Upper lobe of left lung (tissue), 6 donors: ENCODE results near the gene RASD2. TPM values are rescaled to one million over a fixed set of nuclear protein-coding genes. Genes with fewer than 3 reads are reported as not detected.

Experiments used
- ATAC-seq, 2 donors: fragments of 200-7000 bp; cut with Tn5 transposase; one replicate each; pipeline ENCODE4 v1.9.1; 2022; ENCODE audit warnings: mild to moderate bottlenecking in 2 of 2, moderate library complexity in 2 of 2; ENCODE audit not compliant: low FRiP score in 2 of 2
- DNase-seq, 2 donors: peaks; one replicate each; pipeline ENCODE4 v3.0.0-alpha.2; 2019 to 2020
- H3K27ac ChIP-seq, 4 donors: fragments of 200-600 bp; sonication (generic); one replicate each; pipeline ENCODE4 v1.5.1; 2016 to 2019
- H3K27me3 ChIP-seq, 4 donors: fragments of 200-600 bp; sonication (generic); one replicate each; pipeline ENCODE4 v1.5.1; 2017 to 2019
- H3K36me3 ChIP-seq, 4 donors: fragments of 200-600 bp; sonication (generic); one replicate each; pipeline ENCODE4 v1.5.1; 2016 to 2019
- H3K4me1 ChIP-seq, 4 donors: fragments of 200-600 bp; sonication (generic); one replicate each; pipeline ENCODE4 v1.5.1; 2018 to 2019
- H3K4me3 ChIP-seq, 4 donors: fragments of 200-600 bp; sonication (generic); one replicate each; pipeline ENCODE4 v1.5.1; 2017 to 2019; ENCODE audit warnings: mild to moderate bottlenecking in 2 of 4, moderate library complexity in 1 of 4
- H3K9me3 ChIP-seq, 4 donors: fragments of 200-600 bp; sonication (generic); one replicate each; pipeline ENCODE4 v1.5.1; 2018 to 2019
- CTCF ChIP-seq, 6 experiments: fragments of 450-650 bp in 4 of 6; fragments of 200-600 bp in 2 of 6; sonication (generic) in 2 of 6; IDR thresholded peaks; one replicate each; pipeline ENCODE4 v1.5.1; 2016 to 2019; ENCODE audit warnings: antibody characterized with exemption in 6 of 6
- EP300 ChIP-seq, 4 donors: sonication (generic); formaldehyde crosslinking; IDR thresholded peaks; one replicate each; pipeline ENCODE4 v1.5.1; 2017; ENCODE audit warnings: antibody characterized with exemption in 4 of 4, control low read depth in 2 of 4
- POLR2A ChIP-seq, 4 donors: fragments of 450-650 bp; IDR thresholded peaks; one replicate each; pipeline ENCODE4 v1.5.1; 2016 to 2017; ENCODE audit warnings: antibody characterized with exemption in 4 of 4, mild to moderate bottlenecking in 2 of 4
- POLR2AphosphoS5 ChIP-seq, 2 donors: sonication (generic); formaldehyde crosslinking; IDR thresholded peaks; one replicate each; pipeline ENCODE4 v1.5.1; 2017; ENCODE audit warnings: antibody characterized with exemption in 2 of 2
- WGBS, 2 donors: methylation state at CpG; one replicate each; pipeline ENCODE4 v1.1.5; 2017 to 2018; 5-methylcytosine and 5-hydroxymethylcytosine counted together
- total RNA-seq, 6 donors: library from RNA; depleted of rRNA in 4 of 6; stranded (reverse); fragments of >200 nt in 4 of 6; gene quantifications; one replicate each; pipeline versions ENCODE4 v1.1.0 to v1.2.1, GENCODE V29; 2016 to 2021
- donor health status: DM: no; HTN: no; CAD: no; lungs with moderate emphysema.
- donor health status: DM: no; HTN: yes; CAD: no; lungs with severe emphysema.

RASD2 gene
- total RNA-seq, 6 donors from 2014 or later = 0.49 to 4.2 (median 1.7) TPM

- H3K4me1 ChIP-seq = peaks cover 12 to 22% (median 15%) of the 10 kb centered on the region in 4 donors
- DNase-seq = no peak
- H3K27me3 ChIP-seq = peaks cover 0 to 13% (median 9%) of the 10 kb centered on the region in 4 donors
- TF ChIP-seq CTCF (IDR thresholded peaks at IDR 0.05) = no peak
- no peak for TF ChIP-seq POLR2AphosphoS5 (IDR thresholded peaks at IDR 0.05)
- no peak for TF ChIP-seq POLR2A (IDR thresholded peaks at IDR 0.05)
- no peaks in the 10 kb centered on the region for H3K36me3 ChIP-seq
- no peak overlapping the region for H3K4me3 ChIP-seq
- H3K9me3 ChIP-seq = no peaks in the 10 kb centered on the region
- H3K27ac ChIP-seq = no peak overlapping the region
- no peak for ATAC-seq
- 81 to 83% methylated on average over 6 to 9 of the region's 9 CpGs for WGBS, 2 donors
Observed at GRCh38 chr22:35544827-35545226, 4.2 kb downstream of the RASD2 start.

- H3K27me3 ChIP-seq = no peaks in the 10 kb centered on the region
- ATAC-seq (no peak), DNase-seq (peak in 1 of 2 donors; percentile 61)
Observed at GRCh38 chr22:35546886-35547285, 6.3 kb downstream of the RASD2 start.

GRCh38 chr22:35547987-35548721 is 7.5 kb downstream of the RASD2 start:
- no peak overlapping the region for H3K4me3 ChIP-seq
- ATAC-seq = no peak
- 61 to 62% methylated on average over 11 to 13 of the region's 13 CpGs for whole genome bisulfite sequencing, 2 donors
- no peak for DNase-seq
- no peak overlapping the region for H3K27ac ChIP-seq
- TF ChIP-seq POLR2A (IDR thresholded peaks at IDR 0.05) = no peak
- TF ChIP-seq POLR2AphosphoS5 (IDR thresholded peaks at IDR 0.05) = no peak
- TF ChIP-seq CTCF (IDR thresholded peaks at IDR 0.05) = no peak
- no peak for TF ChIP-seq EP300 (IDR thresholded peaks at IDR 0.05)
- no peaks in the 10 kb centered on the region for H3K9me3 ChIP-seq
- no peaks in the 10 kb centered on the region for H3K27me3 ChIP-seq
- peaks cover 0 to 7% (median 0%) of the 10 kb centered on the region in 4 donors for H3K4me1 ChIP-seq
- no peaks in the 10 kb centered on the region for H3K36me3 ChIP-seq

More at GRCh38 chr22:35546886-35547285, 6.3 kb downstream of the RASD2 start:
- Histone ChIP-seq H3K27ac (no peak overlapping the region), H3K4me3 (no peak overlapping the region), H3K9me3 (no peaks in the 10 kb centered on the region), H3K36me3 (no peaks in the 10 kb centered on the region), H3K4me1 (peaks cover 0 to 5% (median under 1%) of the 10 kb centered on the region in 4 donors)
- WGBS, 2 donors = 90 to 92% methylated on average over 8 to 18 of the region's 18 CpGs
- TF ChIP-seq POLR2A (IDR thresholded peaks at IDR 0.05) = no peak
- TF ChIP-seq POLR2AphosphoS5 (IDR thresholded peaks at IDR 0.05) = no peak
- TF ChIP-seq EP300 (IDR thresholded peaks at IDR 0.05) = no peak
- no peak for TF ChIP-seq CTCF (IDR thresholded peaks at IDR 0.05)

- Histone ChIP-seq H3K27me3 (no peaks in the 10 kb centered on the region), H3K36me3 (no peaks in the 10 kb centered on the region), H3K4me1 (peaks cover 0 to 7% (median 0%) of the 10 kb centered on the region in 4 donors), H3K9me3 (no peaks in the 10 kb centered on the region), H3K27ac (no peak overlapping the region), H3K4me3 (no peak overlapping the region)
- DNase-seq (no peak), ATAC-seq (no peak)
- 48 to 71% methylated on average over 7 to 8 of the region's 8 CpGs for WGBS, 2 donors
- TF ChIP-seq EP300 (IDR thresholded peaks at IDR 0.05) (no peak), POLR2A (IDR thresholded peaks at IDR 0.05) (no peak), CTCF (IDR thresholded peaks at IDR 0.05) (no peak), POLR2AphosphoS5 (IDR thresholded peaks at IDR 0.05) (no peak)
Observed at GRCh38 chr22:35548722-35549112, 8.1 kb downstream of the RASD2 start.

GRCh38 chr22:35549328-35549727 is 8.7 kb downstream of the RASD2 start:
- Histone ChIP-seq H3K4me1 (peaks cover 0 to 7% (median 0%) of the 10 kb centered on the region in 4 donors), H3K4me3 (no peak overlapping the region), H3K9me3 (no peaks in the 10 kb centered on the region), H3K27ac (no peak overlapping the region), H3K36me3 (no peaks in the 10 kb centered on the region), H3K27me3 (no peaks in the 10 kb centered on the region)
- 54 to 67% methylated on average over 11 of the region's 11 CpGs for WGBS, 2 donors
- ATAC-seq = no peak
- no peak for TF ChIP-seq POLR2A (IDR thresholded peaks at IDR 0.05)
- no peak for TF ChIP-seq EP300 (IDR thresholded peaks at IDR 0.05)
- no peak for TF ChIP-seq CTCF (IDR thresholded peaks at IDR 0.05)
- no peak for TF ChIP-seq POLR2AphosphoS5 (IDR thresholded peaks at IDR 0.05)
- DNase-seq = no peak
